ENCODE results near the gene DCDC1. TPM values are rescaled to one million over a fixed set of nuclear protein-coding genes. Genes with fewer than 3 reads are reported as not detected.
A peak's percentile ranks its signal among the peaks of the same experiment; 100 is the strongest.
"Not testable (repeated sequence)": the region's sequence is repeated elsewhere in the genome, so short reads cannot be mapped to it uniquely, and the experiment has no call there.

The DCDC1 gene
- total RNA-seq, 1 experiment from 2014 or later = 0.34 TPM

- DNase-seq (ENCODE audit: low read depth) = no peak
Measured at GRCh38 chr11:30991376-30991775, 378.2 kb downstream of the DCDC1 start.

DNA sequence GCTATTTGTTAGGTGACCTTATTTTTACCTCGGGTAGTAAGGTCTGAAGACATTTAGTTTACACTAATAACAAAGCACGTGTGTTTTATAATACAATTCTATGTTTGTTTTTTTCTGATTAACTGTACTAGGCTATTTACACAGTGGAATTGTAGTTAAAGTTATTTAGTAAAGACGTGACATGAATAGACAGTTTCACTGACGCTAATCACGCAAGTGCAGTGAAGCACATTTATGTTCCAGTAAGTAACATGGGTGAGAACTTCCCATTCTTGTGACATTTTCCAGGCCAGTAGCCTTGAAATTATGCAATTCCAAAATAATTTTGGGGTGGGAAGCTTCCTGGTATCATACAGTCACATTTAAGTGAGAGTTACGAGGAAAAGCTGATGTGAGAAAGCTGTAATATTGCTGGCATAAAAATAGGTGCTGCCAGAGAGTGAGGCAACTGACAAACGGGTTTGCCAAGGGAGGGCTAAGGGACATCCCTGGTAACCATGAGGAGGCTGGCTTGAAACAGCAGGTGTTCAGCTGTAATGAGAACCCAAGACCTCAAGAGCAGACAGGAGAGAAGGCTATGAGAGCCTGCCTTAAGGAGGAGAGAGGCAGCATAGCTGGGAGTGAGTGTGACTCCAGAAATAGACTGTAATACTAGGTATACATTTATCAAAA lies 378.8 kb downstream of the DCDC1 start:
- DNase-seq (ENCODE audit: low read depth) = no peak

DNA sequence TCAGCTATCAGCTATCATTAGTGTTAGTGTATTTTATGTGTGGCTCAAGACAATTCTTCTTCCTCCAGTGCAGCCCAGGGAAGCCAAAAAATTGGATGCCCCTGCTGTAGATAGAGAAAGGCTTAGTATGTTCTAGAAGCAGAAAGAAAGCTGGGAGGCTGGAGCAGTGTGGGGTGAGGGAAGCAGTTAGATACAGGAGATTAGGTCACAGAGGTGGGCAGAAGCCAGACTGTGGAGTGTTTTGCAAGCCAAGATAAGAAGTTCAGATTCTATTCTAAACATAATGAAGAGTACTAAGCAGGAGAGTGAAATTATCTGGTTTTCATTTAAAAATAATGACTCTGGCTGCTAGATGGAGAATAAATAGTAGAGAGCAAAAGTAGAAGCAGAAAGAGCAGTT lies 381.7 kb downstream of the DCDC1 start:
- DNase-seq (ENCODE audit: low read depth) = no peak

DNA sequence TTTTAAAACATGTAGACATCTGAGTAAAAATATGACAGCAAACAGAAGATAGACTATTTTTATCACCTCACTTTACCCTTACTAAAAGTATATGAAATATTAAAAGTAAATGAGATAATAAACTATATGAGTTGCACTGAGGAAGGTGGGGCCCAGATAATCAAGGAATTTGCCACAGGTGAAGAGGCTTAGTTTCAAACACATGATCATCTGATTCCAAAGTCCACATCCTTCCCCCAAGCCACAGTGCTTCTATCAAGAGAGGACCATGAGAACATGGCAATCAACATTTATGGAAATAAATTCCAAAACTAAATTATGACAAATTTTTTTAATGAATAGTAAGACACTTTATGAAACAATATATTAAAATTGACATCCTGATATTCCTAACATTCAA lies 384.0 kb downstream of the DCDC1 start:
- DNase-seq (ENCODE audit: low read depth) = no peak

GRCh38 chr11:30984827-30985226 lies 384.7 kb downstream of the DCDC1 start:
- DNase-seq (ENCODE audit: low read depth) = peak; percentile 31

DNA sequence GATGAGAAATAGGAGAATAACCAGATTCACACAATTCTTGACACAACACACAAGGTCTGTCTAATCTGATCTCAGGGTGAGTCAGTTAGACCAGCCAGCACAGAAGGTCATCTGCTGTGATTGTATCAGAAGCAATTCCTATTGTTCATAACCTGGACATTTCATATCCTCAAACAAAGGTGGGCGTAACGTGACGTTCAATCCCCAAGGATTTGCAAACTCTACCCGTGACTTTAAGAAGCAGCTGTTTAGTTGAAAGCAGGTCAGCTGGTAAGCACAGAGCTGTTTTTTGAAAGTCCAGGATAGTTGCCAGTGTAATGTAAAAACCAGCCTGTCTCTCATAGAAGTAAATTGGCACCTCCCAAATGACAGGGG lies 385.1 kb downstream of the DCDC1 start:
- peak; percentile 33 for DNase-seq (ENCODE audit: low read depth)

DNA sequence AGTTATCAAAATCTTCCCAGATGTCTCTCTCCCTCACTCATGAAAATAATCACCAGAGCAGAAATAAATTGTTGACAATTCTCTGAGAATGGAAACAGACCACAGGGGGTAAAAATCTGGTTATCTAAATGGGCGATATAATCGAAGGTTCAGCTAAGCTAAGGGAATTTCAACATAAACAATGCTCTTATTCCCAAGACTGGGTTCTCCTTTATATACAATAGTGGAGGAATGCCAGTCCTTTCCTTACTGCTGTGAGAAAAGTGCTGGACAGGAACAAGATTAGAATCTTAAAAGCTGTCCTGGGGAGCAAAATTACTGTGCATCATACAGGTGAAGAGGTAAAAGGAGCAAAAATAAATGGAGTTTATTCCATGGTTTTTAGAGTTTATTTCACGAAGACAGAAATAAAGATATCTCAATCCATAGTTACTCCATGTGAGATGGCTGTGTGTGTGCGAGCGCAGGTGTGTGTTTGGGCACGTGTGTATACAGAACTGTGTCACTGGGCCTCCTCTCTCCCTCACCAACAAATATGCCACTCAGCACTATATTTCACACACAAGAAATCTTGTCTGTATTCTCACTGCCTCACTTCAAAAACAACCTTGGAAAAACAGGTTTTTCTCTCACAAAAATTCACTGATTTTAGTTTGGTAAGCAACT lies 385.6 kb downstream of the DCDC1 start:
- no peak for DNase-seq (ENCODE audit: low read depth)

- no peak for DNase-seq (ENCODE audit: low read depth)
Measured at GRCh38 chr11:30983143-30983542, 386.4 kb downstream of the DCDC1 start.

GRCh38 chr11:30967579-30967978 lies 402.0 kb downstream of the DCDC1 start:
- DNase-seq (ENCODE audit: low read depth) = no peak

- peak; percentile 38 for DNase-seq (ENCODE audit: low read depth)
Measured at GRCh38 chr11:30960387-30960992, 409.0 kb downstream of the DCDC1 start.

- DNase-seq (ENCODE audit: low read depth) = no peak
Measured at GRCh38 chr11:30956751-30957150, 412.8 kb downstream of the DCDC1 start.

- DNase-seq (ENCODE audit: low read depth) = no peak
Measured at GRCh38 chr11:30949838-30950237, 419.7 kb downstream of the DCDC1 start.

- not testable (repeated sequence) for DNase-seq (ENCODE audit: low read depth)
Measured at GRCh38 chr11:30947715-30948114, 421.8 kb downstream of the DCDC1 start.

GRCh38 chr11:30938810-30939209 lies 430.7 kb downstream of the DCDC1 start:
- DNase-seq (ENCODE audit: low read depth) = peak; percentile 17

GRCh38 chr11:30938171-30938570 lies 431.4 kb downstream of the DCDC1 start:
- DNase-seq (ENCODE audit: low read depth) = no peak

- DNase-seq (ENCODE audit: low read depth) = peak; percentile 12
Measured at GRCh38 chr11:30936491-30936890, 433.0 kb downstream of the DCDC1 start.

DNA sequence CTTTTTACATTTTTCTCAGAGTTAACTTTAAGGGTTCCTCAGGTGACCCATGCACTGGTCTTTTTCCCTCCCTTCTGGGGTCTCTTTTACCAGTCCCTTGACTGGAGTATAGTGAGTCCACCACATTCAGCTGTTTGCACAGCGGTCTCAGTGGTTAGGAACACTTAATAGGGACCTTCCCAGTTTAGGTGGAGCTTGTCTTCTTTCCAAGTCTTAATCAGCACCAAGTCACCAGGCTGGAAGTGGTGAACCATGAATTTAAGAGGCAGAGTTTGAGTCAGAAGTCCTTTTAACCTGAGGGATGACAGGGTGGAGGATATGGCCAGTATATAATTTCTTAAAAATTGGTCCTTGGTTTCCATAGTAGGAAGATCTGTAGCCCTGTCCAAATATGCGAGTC lies 433.7 kb downstream of the DCDC1 start:
- peak; percentile 52 for DNase-seq (ENCODE audit: low read depth)

GRCh38 chr11:30926130-30926529 lies 443.4 kb downstream of the DCDC1 start:
- DNase-seq (ENCODE audit: low read depth) = no peak

DNA sequence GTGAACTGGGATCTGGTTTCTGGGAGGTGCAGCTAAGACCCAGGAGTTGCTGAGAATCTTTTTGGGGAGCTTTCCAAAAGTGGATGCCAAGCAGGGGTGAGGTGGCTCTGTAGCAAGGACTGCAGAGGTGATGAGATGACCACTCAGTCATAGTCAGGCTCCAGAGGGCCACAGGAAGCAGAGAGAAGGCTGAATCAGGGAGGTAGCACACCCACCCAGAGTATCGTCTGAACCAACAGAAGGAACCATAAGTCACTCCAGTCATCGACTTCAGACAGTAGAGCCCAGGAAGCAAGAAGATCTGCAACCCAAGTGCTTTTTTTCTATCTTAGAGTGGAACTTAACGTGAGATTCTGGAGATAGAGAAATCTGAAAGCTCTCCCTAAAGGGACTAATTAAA lies 447.7 kb downstream of the DCDC1 start:
- DNase-seq (ENCODE audit: low read depth) = no peak

- DNase-seq (ENCODE audit: low read depth) = peak; percentile 16
Measured at GRCh38 chr11:30919389-30920152, 450.0 kb downstream of the DCDC1 start.

DNA sequence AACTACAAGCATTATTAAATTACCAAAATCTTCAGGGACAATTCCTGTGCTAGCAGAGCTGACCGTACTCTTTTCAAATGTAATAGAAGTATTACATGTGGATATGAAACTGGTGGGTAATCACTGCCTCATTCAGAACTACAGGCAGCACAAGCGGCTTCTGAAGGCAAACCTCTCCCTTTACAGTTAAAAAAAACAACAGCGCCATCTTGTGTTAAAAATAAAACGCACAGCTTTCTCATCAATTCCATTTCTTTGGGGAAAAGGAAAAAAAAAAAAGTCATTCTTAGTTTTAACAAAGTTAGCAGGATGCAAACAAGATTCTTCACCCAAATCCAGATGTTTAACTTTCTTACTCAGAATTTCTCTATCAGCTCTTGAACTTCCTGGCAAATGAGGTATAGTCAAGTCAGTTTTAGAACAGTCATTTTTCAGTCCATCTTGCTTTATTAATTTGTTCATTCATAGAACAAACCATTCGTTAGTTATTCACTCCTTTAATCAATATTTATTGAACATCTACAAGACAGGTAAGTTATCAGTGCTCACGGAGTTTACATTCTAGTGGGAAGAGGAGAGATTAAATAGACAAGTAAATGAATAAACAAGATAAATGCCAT lies 451.6 kb downstream of the DCDC1 start:
- peak; percentile 50 for DNase-seq (ENCODE audit: low read depth)

GRCh38 chr11:30917266-30917665 lies 452.3 kb downstream of the DCDC1 start:
- no peak for DNase-seq (ENCODE audit: low read depth)
